Stimulated activated CD4-positive, alpha-beta T cell treated with anti-CD3 and anti-CD28 coated beads, Interleukin-1b, Interleukin-23, amount 100 ng/mL, for 24 hours (primary cell): ENCODE results near the gene LCA5L.
A peak's percentile ranks its signal among the peaks of the same experiment; 100 is the strongest.

Source experiments
- DNase-seq, 4 experiments: peaks; one replicate each; pipeline ENCODE4 v3.0.0-alpha.2; 2020; ENCODE audit warnings: low read depth in 4 of 4, low spot score in 1 of 4

Gene LCA5L

GRCh38 chr21:39445321-39446269, at the start of gene LCA5L:
Gene LCA5L, minus strand, starts transcription at chr21:39445778. Its CDS starts 17,285 bp downstream, at chr21:39428493.
- peak; percentile 72 to 89 (median 86) for DNase-seq

GRCh38 chr21:39489380-39489924, 43.9 kb upstream of the LCA5L start:
- no peak for DNase-seq

- no peak for DNase-seq
Measured at GRCh38 chr21:39484711-39485276, 39.2 kb upstream of the LCA5L start.

- no peak for DNase-seq
Measured at GRCh38 chr21:39483917-39484316, 38.3 kb upstream of the LCA5L start.

GRCh38 chr21:39481886-39482285, 36.3 kb upstream of the LCA5L start:
- no peak for DNase-seq

- no peak for DNase-seq
Measured at GRCh38 chr21:39480271-39480670, 34.7 kb upstream of the LCA5L start.

- no peak for DNase-seq
Measured at GRCh38 chr21:39479814-39480182, 34.2 kb upstream of the LCA5L start.

- no peak for DNase-seq
Measured at GRCh38 chr21:39479164-39479813, 33.7 kb upstream of the LCA5L start.

- no peak for DNase-seq
Measured at GRCh38 chr21:39474611-39475010, 29.0 kb upstream of the LCA5L start.

- DNase-seq, result no peak
Measured at GRCh38 chr21:39472786-39473185, 27.2 kb upstream of the LCA5L start.

- no peak for DNase-seq
Measured at GRCh38 chr21:39471598-39471997, 26.0 kb upstream of the LCA5L start.

- no peak for DNase-seq
Measured at GRCh38 chr21:39468559-39468958, 23.0 kb upstream of the LCA5L start.

GRCh38 chr21:39467746-39468145, 22.2 kb upstream of the LCA5L start:
- DNase-seq, result no peak

- DNase-seq, result no peak
Measured at GRCh38 chr21:39466584-39466983, 21.0 kb upstream of the LCA5L start.

- no peak for DNase-seq
Measured at GRCh38 chr21:39463308-39463707, 17.7 kb upstream of the LCA5L start.

- DNase-seq, result no peak
Measured at GRCh38 chr21:39461419-39461818, 15.8 kb upstream of the LCA5L start.

- no peak for DNase-seq
Measured at GRCh38 chr21:39456665-39457064, 11.1 kb upstream of the LCA5L start.

GRCh38 chr21:39454949-39455668, 9.5 kb upstream of the LCA5L start:
- no peak for DNase-seq

- DNase-seq, result no peak
Measured at GRCh38 chr21:39453571-39454179, 8.1 kb upstream of the LCA5L start.

GRCh38 chr21:39452970-39453342, 7.4 kb upstream of the LCA5L start:
- no peak for DNase-seq
